OCI-LY3 (cell line): ENCODE measurements around the gene FXYD5.

Experiments
- EZH2phosphoT487 ChIP-seq: fragments of 200-600 bp; shearing (Covaris generic); IDR thresholded peaks from 2 replicates; pipeline ENCODE4 v1.6.1; 2018; ENCODE audit warnings: antibody characterized with exemption, mixed run types, low read depth
- TF ChIP-seq, protein P1 (sequence below): fragments of 200-600, 300-600 bp; sonication (generic); IDR thresholded peaks from 2 replicates; pipeline ENCODE4 v1.5.1; 2014; ENCODE audit warnings: antibody characterized with exemption, low read length, low read depth

DNA sequence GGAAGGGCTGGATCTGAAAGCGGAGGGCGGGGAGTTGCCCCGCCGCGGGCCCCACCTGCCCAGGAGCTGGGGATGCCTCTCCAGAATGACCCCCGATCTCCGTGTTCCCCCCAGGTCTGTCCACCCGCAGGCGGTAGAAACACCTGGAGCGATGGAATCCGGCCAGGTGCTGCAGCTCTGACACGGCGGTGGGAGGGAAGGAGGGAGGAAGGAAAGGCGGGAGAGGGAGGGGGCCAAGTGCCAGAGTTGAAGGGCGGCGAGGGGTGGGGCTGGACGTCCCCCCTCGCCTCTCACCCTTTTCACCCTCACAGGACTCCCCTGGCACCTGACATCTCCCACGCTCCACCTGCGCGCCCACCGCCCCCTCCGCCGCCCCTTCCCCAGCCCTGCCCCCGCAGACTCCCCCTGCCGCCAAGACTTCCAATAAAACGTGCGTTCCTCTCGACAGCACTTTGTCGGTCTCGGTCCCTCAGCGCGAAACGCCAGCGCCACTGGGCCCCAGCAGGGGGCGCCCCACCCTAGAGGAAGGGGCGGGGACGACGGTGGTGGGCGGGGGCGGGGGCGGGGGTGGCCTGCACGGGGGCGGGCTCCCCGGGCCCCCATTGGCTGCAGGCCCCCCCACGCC is 11.8 kb upstream of the FXYD5 start:
- TF ChIP-seq, protein P1, sequence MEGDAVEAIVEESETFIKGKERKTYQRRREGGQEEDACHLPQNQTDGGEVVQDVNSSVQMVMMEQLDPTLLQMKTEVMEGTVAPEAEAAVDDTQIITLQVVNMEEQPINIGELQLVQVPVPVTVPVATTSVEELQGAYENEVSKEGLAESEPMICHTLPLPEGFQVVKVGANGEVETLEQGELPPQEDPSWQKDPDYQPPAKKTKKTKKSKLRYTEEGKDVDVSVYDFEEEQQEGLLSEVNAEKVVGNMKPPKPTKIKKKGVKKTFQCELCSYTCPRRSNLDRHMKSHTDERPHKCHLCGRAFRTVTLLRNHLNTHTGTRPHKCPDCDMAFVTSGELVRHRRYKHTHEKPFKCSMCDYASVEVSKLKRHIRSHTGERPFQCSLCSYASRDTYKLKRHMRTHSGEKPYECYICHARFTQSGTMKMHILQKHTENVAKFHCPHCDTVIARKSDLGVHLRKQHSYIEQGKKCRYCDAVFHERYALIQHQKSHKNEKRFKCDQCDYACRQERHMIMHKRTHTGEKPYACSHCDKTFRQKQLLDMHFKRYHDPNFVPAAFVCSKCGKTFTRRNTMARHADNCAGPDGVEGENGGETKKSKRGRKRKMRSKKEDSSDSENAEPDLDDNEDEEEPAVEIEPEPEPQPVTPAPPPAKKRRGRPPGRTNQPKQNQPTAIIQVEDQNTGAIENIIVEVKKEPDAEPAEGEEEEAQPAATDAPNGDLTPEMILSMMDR = peak; percentile 39
- TF ChIP-seq EZH2phosphoT487 = no peak
